AG04450 (cell line): Measurements from ENCODE around the gene VAV3. TPM values are rescaled to one million over a fixed set of nuclear protein-coding genes. Genes with fewer than 3 reads are reported as not detected.

Experiments used
- CTCF ChIA-PET: fragments of 300-600, 350-600 bp; formaldehyde crosslinking; extraction: SDS; loops from one replicate; lab custom pipeline; 2022; ENCODE audit warnings: antibody characterized with exemption, inconsistent platforms; lab: Charles Lee
- POLR2A ChIA-PET: fragments of 350-600 bp; formaldehyde crosslinking; extraction: SDS; loops from one replicate; lab custom pipeline; 2021; ENCODE audit warnings: antibody characterized with exemption, inconsistent platforms; lab: Yijun Ruan, JAX
- DNase-seq: peaks from one replicate; pipeline ENCODE4 v3.0.0-alpha.2; 2011; ENCODE audit warnings: low read depth, low spot score
- H3K27ac ChIP-seq: one replicate; pipeline ENCODE4 v1.5.1; 2012; ENCODE audit warnings: low read depth, low read length, control low read depth
- H3K27me3 ChIP-seq: one replicate; pipeline ENCODE4 v1.6.0; 2012; ENCODE audit warnings: low read length; ENCODE audit not compliant: control insufficient read depth, insufficient read depth
- H3K4me3 ChIP-seq: 2 replicates; pipeline ENCODE4 v1.5.1; 2011; ENCODE audit warnings: mild to moderate bottlenecking, low read depth, low read length, control low read depth
- H3K9me3 ChIP-seq: 2 replicates; pipeline ENCODE4 v1.5.1; 2012; ENCODE audit warnings: low read length; ENCODE audit not compliant: control insufficient read depth, insufficient read depth
- polyA plus RNA-seq: library from polyadenylated mRNA; depleted of rRNA; stranded (reverse); fragments of >200 nt; gene quantifications from 2 replicates; pipeline ENCODE4 v1.2.3, GENCODE V29; 2011
- TF ChIP-seq, protein P1 (sequence below): IDR thresholded peaks from 2 replicates; pipeline ENCODE4 v1.5.1; 2011; ENCODE audit warnings: low read depth, low read length, control low read depth, inconsistent platforms

Gene VAV3
- polyA plus RNA-seq, 1 experiment: 0.02 TPM

DNA sequence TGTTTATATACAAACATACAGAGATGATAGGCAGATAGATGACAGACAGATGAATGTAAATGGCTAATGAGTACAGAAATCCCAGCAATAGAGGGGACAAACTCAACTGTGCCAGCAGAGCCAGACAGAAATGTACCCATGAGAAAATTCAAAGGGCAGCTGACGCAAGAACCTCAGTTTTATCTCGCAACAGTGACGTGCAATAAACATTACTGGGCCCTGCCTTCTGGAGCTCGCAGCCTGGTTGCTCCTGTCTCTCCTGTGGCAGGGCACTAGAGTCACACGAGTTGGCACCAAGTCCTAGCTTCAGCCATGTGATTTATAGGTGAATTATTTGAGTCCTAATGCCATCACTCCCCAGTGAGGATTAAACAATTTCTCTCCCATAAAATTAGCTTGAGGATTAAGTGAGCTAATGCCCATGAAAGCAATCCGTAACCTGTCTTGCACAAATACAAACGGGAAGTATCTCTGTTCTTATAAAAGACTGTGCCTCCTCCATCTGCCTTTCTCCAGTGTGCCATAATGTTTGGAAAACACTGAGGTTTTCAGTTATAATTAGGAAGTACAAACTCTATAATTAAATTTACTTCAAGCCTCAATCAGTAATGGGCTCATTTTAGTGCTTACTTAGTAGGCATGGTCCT is 50.7 kb downstream of the VAV3 start:
- ChIA-PET CTCF (no interaction called here), POLR2A (no interaction called here)
- no peaks in the 10 kb centered on the region for H3K9me3 ChIP-seq
- H3K27ac ChIP-seq: no peak overlapping the region
- no peaks in the 10 kb centered on the region for H3K27me3 ChIP-seq
- TF ChIP-seq, protein P1, sequence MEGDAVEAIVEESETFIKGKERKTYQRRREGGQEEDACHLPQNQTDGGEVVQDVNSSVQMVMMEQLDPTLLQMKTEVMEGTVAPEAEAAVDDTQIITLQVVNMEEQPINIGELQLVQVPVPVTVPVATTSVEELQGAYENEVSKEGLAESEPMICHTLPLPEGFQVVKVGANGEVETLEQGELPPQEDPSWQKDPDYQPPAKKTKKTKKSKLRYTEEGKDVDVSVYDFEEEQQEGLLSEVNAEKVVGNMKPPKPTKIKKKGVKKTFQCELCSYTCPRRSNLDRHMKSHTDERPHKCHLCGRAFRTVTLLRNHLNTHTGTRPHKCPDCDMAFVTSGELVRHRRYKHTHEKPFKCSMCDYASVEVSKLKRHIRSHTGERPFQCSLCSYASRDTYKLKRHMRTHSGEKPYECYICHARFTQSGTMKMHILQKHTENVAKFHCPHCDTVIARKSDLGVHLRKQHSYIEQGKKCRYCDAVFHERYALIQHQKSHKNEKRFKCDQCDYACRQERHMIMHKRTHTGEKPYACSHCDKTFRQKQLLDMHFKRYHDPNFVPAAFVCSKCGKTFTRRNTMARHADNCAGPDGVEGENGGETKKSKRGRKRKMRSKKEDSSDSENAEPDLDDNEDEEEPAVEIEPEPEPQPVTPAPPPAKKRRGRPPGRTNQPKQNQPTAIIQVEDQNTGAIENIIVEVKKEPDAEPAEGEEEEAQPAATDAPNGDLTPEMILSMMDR: no peak
- H3K4me3 ChIP-seq: no peak overlapping the region
- DNase-seq: no peak

DNA sequence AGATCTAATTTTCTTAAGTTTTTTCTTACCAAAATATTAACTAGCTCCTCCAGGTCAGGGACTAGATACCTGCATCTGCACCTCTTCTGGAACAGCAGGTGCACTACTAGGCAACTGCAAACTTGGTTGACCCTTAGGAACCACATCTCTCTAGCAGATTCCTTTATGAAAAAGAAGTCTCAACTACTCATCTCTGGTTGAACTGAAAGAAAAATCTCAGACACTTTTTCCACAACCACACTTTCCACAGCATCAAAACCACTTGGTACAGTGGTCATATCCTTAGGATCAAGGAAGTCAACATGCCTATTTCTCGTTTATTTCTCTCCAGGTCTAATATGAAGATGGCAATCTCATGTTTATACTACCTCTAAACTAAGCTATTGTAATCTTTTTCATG is 52.3 kb downstream of the VAV3 start:
- H3K9me3 ChIP-seq: no peaks in the 10 kb centered on the region
- POLR2A ChIA-PET: no interaction called here
- no peaks in the 10 kb centered on the region for H3K27me3 ChIP-seq
- no peak overlapping the region for H3K4me3 ChIP-seq
- TF ChIP-seq, protein P1: no peak
- no peak overlapping the region for H3K27ac ChIP-seq
- DNase-seq: no peak
- CTCF ChIA-PET: interaction anchor here (0.6 kb wide), 1 partner anchor 49 kb away, joined by 5 read pairs; no protein-coding TSS in a partner anchor

DNA sequence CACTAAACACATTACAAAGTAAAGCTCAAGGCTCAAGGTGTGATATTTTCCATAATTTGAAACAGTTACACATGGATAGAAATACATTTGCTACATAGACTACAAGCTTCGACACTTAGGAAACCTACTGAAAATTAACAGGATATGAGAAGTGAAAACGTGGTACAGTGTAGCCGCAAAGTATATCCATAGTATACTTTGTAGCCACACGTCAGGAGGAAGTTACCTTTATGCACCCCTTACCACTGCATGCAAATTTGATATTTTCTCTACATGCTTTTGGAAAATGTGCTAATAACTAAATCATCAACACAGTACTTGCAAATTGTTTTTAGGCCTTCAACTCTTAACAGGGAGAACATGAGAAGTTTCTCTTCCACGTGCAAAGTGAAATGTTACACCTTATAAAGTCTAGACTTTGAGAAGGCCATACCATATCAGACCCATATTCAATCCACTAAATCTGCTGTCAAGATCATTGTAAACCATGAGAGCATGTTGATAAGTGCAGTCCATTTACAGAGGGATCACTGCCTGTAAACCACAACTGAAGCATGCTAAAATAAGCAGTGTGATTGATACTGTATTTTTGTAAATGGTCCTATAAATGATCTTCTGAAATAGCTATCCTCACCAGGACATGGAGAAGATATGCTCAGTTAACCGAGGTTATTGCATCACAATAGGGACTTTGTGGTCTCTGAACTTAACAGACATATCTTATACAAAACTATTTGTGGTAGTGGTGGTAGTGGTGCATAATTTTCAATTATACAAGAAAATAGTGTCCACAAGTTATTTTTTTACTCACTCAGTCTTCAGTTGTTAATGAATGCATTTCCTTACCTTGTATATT is 64.7 kb downstream of the VAV3 start:
- ChIA-PET CTCF (no interaction called here), POLR2A (no interaction called here)
- Histone ChIP-seq H3K27me3 (no peaks in the 10 kb centered on the region), H3K4me3 (no peak overlapping the region), H3K9me3 (no peaks in the 10 kb centered on the region), H3K27ac (no peak overlapping the region)
- TF ChIP-seq, protein P1: no peak
- no peak for DNase-seq

DNA sequence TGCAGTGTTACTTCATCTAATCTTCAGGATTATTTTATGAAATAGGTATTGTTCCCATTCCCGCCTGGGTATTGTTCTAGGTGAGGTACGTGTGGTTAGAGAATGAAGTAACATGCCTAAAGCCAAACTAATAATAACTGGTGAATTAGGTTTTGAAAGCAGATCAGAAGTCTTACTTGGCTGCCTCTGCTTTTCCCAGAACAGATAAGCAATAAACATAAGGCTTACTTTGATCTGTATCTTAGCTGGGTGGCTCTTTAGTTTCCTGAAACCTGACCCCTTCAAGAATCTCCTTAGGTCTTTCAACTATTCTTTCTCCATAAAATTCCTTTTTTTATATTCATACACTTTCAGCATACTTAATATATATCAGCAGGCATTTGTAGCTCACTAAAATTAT is 65.3 kb downstream of the VAV3 start:
- no peaks in the 10 kb centered on the region for H3K9me3 ChIP-seq
- no peaks in the 10 kb centered on the region for H3K27me3 ChIP-seq
- ChIA-PET POLR2A (no interaction called here), CTCF (no interaction called here)
- no peak for DNase-seq
- no peak overlapping the region for H3K4me3 ChIP-seq
- no peak overlapping the region for H3K27ac ChIP-seq
- TF ChIP-seq, protein P1: no peak
